DMS 273 (cell line): ENCODE measurements around the gene USP49.

Experiments used
- DNase-seq: peaks from one replicate; lab custom pipeline; 2025; ENCODE audit not compliant: unreplicated experiment; lab: John Stamatoyannopoulos, UW

USP49 gene

GRCh38 chr6:41931792-41932191, 36.6 kb upstream of the USP49 start:
- DNase-seq: no peak

- no peak for DNase-seq
These were observed 34.7 kb upstream of the USP49 start for GRCh38 chr6:41929924-41930323.

- DNase-seq: no peak
These were observed 32.1 kb upstream of the USP49 start for GRCh38 chr6:41927253-41927652.

GRCh38 chr6:41922154-41922553, 27.0 kb upstream of the USP49 start:
- no peak for DNase-seq

- DNase-seq: peak; percentile 71
These were observed 26.5 kb upstream of the USP49 start for GRCh38 chr6:41921712-41921998.

GRCh38 chr6:41920921-41921711, 25.9 kb upstream of the USP49 start, which contains the start of the genes BYSL and MED20:
TSS of gene BYSL (plus strand) at chr6:41921499. CDS start at chr6:41921563, 64 bp downstream.
TSS of gene MED20 (minus strand) at chr6:41921139. CDS start at chr6:41921018, 121 bp downstream.
- peak; percentile 98 for DNase-seq

- DNase-seq: no peak
These were observed 22.4 kb upstream of the USP49 start for GRCh38 chr6:41917528-41917927.

- DNase-seq: no peak
These were observed 19.8 kb upstream of the USP49 start for GRCh38 chr6:41914869-41915530.

- DNase-seq: no peak
These were observed 19.2 kb upstream of the USP49 start for GRCh38 chr6:41914343-41914742.

- no peak for DNase-seq
These were observed 14.6 kb upstream of the USP49 start for GRCh38 chr6:41909727-41910126.

GRCh38 chr6:41901882-41902519, 6.8 kb upstream of the USP49 start:
- peak; percentile 48 for DNase-seq

GRCh38 chr6:41900861-41901260, 5.7 kb upstream of the USP49 start:
- no peak for DNase-seq

GRCh38 chr6:41896281-41896680, 1.1 kb upstream of the USP49 start:
- DNase-seq: no peak

GRCh38 chr6:41894366-41895299, 542 bp downstream of the USP49 start:
- DNase-seq: peak; percentile 87

- no peak for DNase-seq
These were observed 2.1 kb downstream of the USP49 start for GRCh38 chr6:41892921-41893564.

GRCh38 chr6:41887331-41887751, 7.8 kb downstream of the USP49 start:
- DNase-seq: no peak

- no peak for DNase-seq
These were observed 9.2 kb downstream of the USP49 start for GRCh38 chr6:41885930-41886329.

GRCh38 chr6:41884957-41885356, 10.2 kb downstream of the USP49 start:
- no peak for DNase-seq

- DNase-seq: no peak
These were observed 13.7 kb downstream of the USP49 start for GRCh38 chr6:41881506-41881905.

- DNase-seq: no peak
These were observed 16.2 kb downstream of the USP49 start for GRCh38 chr6:41878961-41879405.
